Neural cell (in vitro differentiated cells): Measurements from ENCODE around the gene CCDC50. TPM values are rescaled to one million over a fixed set of nuclear protein-coding genes. Genes with fewer than 3 reads are reported as not detected.

Experiments used
- H2AFZ ChIP-seq: fragments of 200-600, 300-800 bp; sonication (generic), shearing (Covaris generic); 2 replicates; pipeline ENCODE4 v1.6.0; 2014; ENCODE audit warnings: low read depth, mild to moderate bottlenecking, antibody characterized with exemption, low read length, moderate library complexity
- H3F3A ChIP-seq: fragments of 200-600 bp; shearing (Covaris generic); 2 replicates; pipeline ENCODE4 v1.6.1; 2016; ENCODE audit warnings: mild to moderate bottlenecking, moderate library complexity, mixed read lengths, antibody characterized with exemption, low read length; ENCODE audit not compliant: insufficient read depth, poor library complexity, severe bottlenecking
- H3K27ac ChIP-seq: fragments of 200-600, 300-800 bp; sonication (generic), shearing (Covaris generic); 2 replicates; pipeline ENCODE4 v1.5.1; 2014; ENCODE audit warnings: mild to moderate bottlenecking, low read length, moderate library complexity
- H3K27me3 ChIP-seq: fragments of 300-800, 200-600 bp; sonication (generic), shearing (Covaris generic); 2 replicates; pipeline ENCODE4 v1.6.0; 2014; ENCODE audit warnings: mild to moderate bottlenecking, low read depth, low read length, moderate library complexity; ENCODE audit not compliant: insufficient read depth
- H3K36me3 ChIP-seq: fragments of 300-800, 200-600 bp; sonication (generic), shearing (Covaris generic); 2 replicates; pipeline ENCODE4 v1.5.1; 2014; ENCODE audit warnings: mild to moderate bottlenecking, antibody characterized with exemption, low read length, moderate library complexity; ENCODE audit not compliant: insufficient read depth
- H3K4me2 ChIP-seq: fragments of 300-800, 200-600 bp; sonication (generic), shearing (Covaris generic); 2 replicates; pipeline ENCODE4 v1.6.0; 2014; ENCODE audit warnings: mild to moderate bottlenecking, low read length
- H3K4me3 ChIP-seq: fragments of 300-800, 200-600 bp; sonication (generic), shearing (Covaris generic); 2 replicates; pipeline ENCODE4 v1.5.1; 2014; ENCODE audit warnings: mild to moderate bottlenecking, low read length, moderate library complexity
- H3K79me2 ChIP-seq: fragments of 200-600 bp; shearing (Covaris generic); replicated peaks from 2 replicates; pipeline ENCODE4 v1.6.0; 2014; ENCODE audit warnings: mild to moderate bottlenecking, low read length, moderate library complexity; ENCODE audit not compliant: insufficient read depth
- H3K9ac ChIP-seq: fragments of 300-800, 200-600 bp; sonication (generic), shearing (Covaris generic); 2 replicates; pipeline ENCODE4 v1.6.1; 2016; ENCODE audit warnings: mild to moderate bottlenecking, low read length, mixed read lengths
- H3K9me2 ChIP-seq: fragments of 200-600 bp; shearing (Covaris generic); 2 replicates; pipeline ENCODE4 v1.6.1; 2016; ENCODE audit warnings: mild to moderate bottlenecking, low read length, mixed read lengths; ENCODE audit not compliant: insufficient read depth
- H3K9me3 ChIP-seq: fragments of 200-600, 300-800 bp; sonication (generic), shearing (Covaris generic); 2 replicates; pipeline ENCODE4 v1.6.1; 2016; ENCODE audit warnings: mild to moderate bottlenecking, mixed run types, low read length, moderate library complexity, mixed read lengths
- H4K20me1 ChIP-seq: fragments of 200-600 bp; shearing (Covaris generic); 2 replicates; pipeline ENCODE4 v1.6.1; 2016; ENCODE audit warnings: mild to moderate bottlenecking, mixed run types; ENCODE audit not compliant: insufficient read depth
- EP300 ChIP-seq: fragments of 450-650 bp; conservative IDR thresholded peaks from 2 replicates; pipeline ENCODE4 v1.6.1; 2014; ENCODE audit warnings: antibody characterized with exemption, mild to moderate bottlenecking, moderate library complexity; ENCODE audit not compliant: poor library complexity, severe bottlenecking
- EZH2 ChIP-seq: fragments of 200-600, 300-800 bp; shearing (Covaris generic), sonication (generic); IDR thresholded peaks from 2 replicates; pipeline ENCODE4 v1.6.1; 2014; ENCODE audit warnings: antibody characterized with exemption, low read length, borderline replicate concordance, mild to moderate bottlenecking; ENCODE audit not compliant: insufficient read depth, poor library complexity, severe bottlenecking
- MXI1 ChIP-seq: fragments of 450-650 bp; conservative IDR thresholded peaks from 2 replicates; pipeline ENCODE4 v1.6.1; 2014; ENCODE audit warnings: antibody characterized with exemption, mild to moderate bottlenecking; ENCODE audit not compliant: poor library complexity, severe bottlenecking
- POLR2AphosphoS5 ChIP-seq: IDR thresholded peaks from 2 replicates; pipeline ENCODE4 v1.6.1; 2012
- RAD21 ChIP-seq: fragments of 450-650 bp; conservative IDR thresholded peaks from 2 replicates; pipeline ENCODE4 v1.6.1; 2014; ENCODE audit warnings: antibody characterized with exemption, mild to moderate bottlenecking, moderate library complexity
- REST ChIP-seq: IDR thresholded peaks from 2 replicates; pipeline ENCODE4 v1.6.1; 2012; ENCODE audit warnings: borderline replicate concordance
- SMC3 ChIP-seq: fragments of 450-650 bp; conservative IDR thresholded peaks from 2 replicates; pipeline ENCODE4 v1.6.1; 2014; ENCODE audit warnings: antibody characterized with exemption, mild to moderate bottlenecking, moderate library complexity; ENCODE audit not compliant: poor library complexity
- TAF1 ChIP-seq: IDR thresholded peaks from 2 replicates; pipeline ENCODE4 v1.6.1; 2012; ENCODE audit warnings: low read depth
- polyA plus RNA-seq: library from polyadenylated mRNA; depleted of rRNA; stranded (reverse); fragments of >200 nt; gene quantifications from 2 replicates; pipeline ENCODE4 v1.2.3, GENCODE V29; 2014

The CCDC50 gene
- polyA plus RNA-seq, 1 donor from 2014 or later: 58.2 TPM

DNA sequence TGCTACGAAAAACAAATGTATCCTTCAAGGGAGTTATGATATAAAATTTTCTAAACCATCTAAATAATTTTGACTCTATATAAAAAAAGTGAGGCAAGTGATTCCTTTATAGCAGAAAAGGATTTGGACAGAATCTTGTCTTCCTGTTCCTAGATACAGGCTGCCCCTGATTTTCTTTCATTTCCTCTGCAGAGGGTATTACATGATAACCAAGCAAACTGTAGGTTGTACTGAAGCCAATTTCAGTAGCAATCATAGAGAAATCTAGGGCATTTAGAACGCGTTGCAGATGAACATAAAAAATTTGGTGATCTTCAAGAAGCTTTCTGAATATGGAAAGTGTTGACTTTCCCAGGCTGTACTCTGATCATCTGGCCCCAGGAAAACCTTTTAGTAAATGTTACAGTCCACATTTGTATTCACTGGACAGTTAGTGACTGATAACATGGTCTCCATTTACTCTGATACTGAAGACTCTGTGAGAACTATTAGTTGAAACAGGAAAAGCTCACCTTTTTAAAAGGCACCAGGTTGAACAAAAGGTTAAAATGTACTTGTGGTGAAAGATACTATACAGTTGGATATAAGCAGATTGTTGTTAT lies 10.2 kb downstream of the CCDC50 start:
- no peak overlapping the region for H3K4me2 ChIP-seq
- no peak overlapping the region for H3K4me3 ChIP-seq
- H3K27ac ChIP-seq: no peak overlapping the region
- no peaks in the 10 kb centered on the region for H4K20me1 ChIP-seq
- H2AFZ ChIP-seq: no peak overlapping the region
- H3K36me3 ChIP-seq: no peaks in the 10 kb centered on the region
- H3K9me3 ChIP-seq: no peaks in the 10 kb centered on the region
- H3K27me3 ChIP-seq: no peaks in the 10 kb centered on the region
- no peaks in the 10 kb centered on the region for H3F3A ChIP-seq
- H3K9me2 ChIP-seq: no peaks in the 10 kb centered on the region
- no peak overlapping the region for H3K9ac ChIP-seq
- H3K79me2 ChIP-seq: peaks cover 93% of the 10 kb centered on the region
- TF ChIP-seq SMC3 (no peak), REST (no peak), RAD21 (no peak), MXI1 (no peak), POLR2AphosphoS5 (no peak), EZH2 (no peak), TAF1 (no peak)

GRCh38 chr3:191340351-191340750 lies 11.2 kb downstream of the CCDC50 start:
- Histone ChIP-seq H3K9me2 (no peaks in the 10 kb centered on the region), H3K27ac (no peak overlapping the region), H3K4me2 (no peak overlapping the region), H3F3A (no peaks in the 10 kb centered on the region), H4K20me1 (no peaks in the 10 kb centered on the region), H2AFZ (no peak overlapping the region), H3K9ac (no peak overlapping the region), H3K36me3 (no peaks in the 10 kb centered on the region), H3K9me3 (no peaks in the 10 kb centered on the region), H3K4me3 (no peak overlapping the region), H3K79me2 (peaks cover 93% of the 10 kb centered on the region), H3K27me3 (no peaks in the 10 kb centered on the region)
- TF ChIP-seq EP300 (no peak), REST (no peak), SMC3 (no peak), MXI1 (no peak), EZH2 (no peak)
